HG03097 (cell line): ENCODE measurements around the gene NDUFB11.

Experiments
- ATAC-seq: cut with Tn5 transposase; IDR thresholded peaks from one replicate; pipeline ENCODE4 v1.9.1; 2021; ENCODE audit not compliant: unreplicated experiment, low FRiP score

NDUFB11 gene

GRCh38 chrX:47175588-47175980 is 31.1 kb upstream of the NDUFB11 start:
- ATAC-seq: no peak

GRCh38 chrX:47174846-47175587 is 30.5 kb upstream of the NDUFB11 start:
- ATAC-seq: no peak

- no peak for ATAC-seq
Observed at GRCh38 chrX:47174376-47174775, 29.9 kb upstream of the NDUFB11 start.

- ATAC-seq: no peak
Observed at GRCh38 chrX:47172971-47173792, 28.7 kb upstream of the NDUFB11 start.

- ATAC-seq: no peak
Observed at GRCh38 chrX:47172549-47172948, 28.0 kb upstream of the NDUFB11 start.

GRCh38 chrX:47171996-47172395 is 27.5 kb upstream of the NDUFB11 start:
- ATAC-seq: no peak

GRCh38 chrX:47170861-47171692 is 26.6 kb upstream of the NDUFB11 start:
- ATAC-seq: no peak

GRCh38 chrX:47169726-47170515 is 25.4 kb upstream of the NDUFB11 start:
- ATAC-seq: no peak

- ATAC-seq: no peak
Observed at GRCh38 chrX:47169273-47169672, 24.8 kb upstream of the NDUFB11 start.

GRCh38 chrX:47168495-47169073 is 24.1 kb upstream of the NDUFB11 start:
- ATAC-seq: no peak

- no peak for ATAC-seq
Observed at GRCh38 chrX:47166126-47166525, 21.6 kb upstream of the NDUFB11 start.

- no peak for ATAC-seq
Observed at GRCh38 chrX:47164420-47164819, 19.9 kb upstream of the NDUFB11 start.

- ATAC-seq: no peak
Observed at GRCh38 chrX:47162927-47163583, 18.6 kb upstream of the NDUFB11 start.

GRCh38 chrX:47160781-47161180 is 16.3 kb upstream of the NDUFB11 start:
- no peak for ATAC-seq

GRCh38 chrX:47158781-47159180 is 14.3 kb upstream of the NDUFB11 start:
- no peak for ATAC-seq

GRCh38 chrX:47158131-47158530 is 13.6 kb upstream of the NDUFB11 start:
- no peak for ATAC-seq

GRCh38 chrX:47156611-47157520 is 12.4 kb upstream of the NDUFB11 start:
- no peak for ATAC-seq

GRCh38 chrX:47151435-47151834 is 6.9 kb upstream of the NDUFB11 start:
- no peak for ATAC-seq
